K562 (cell line): ENCODE results near the gene LRRC59.

Experiments
- KDM2B ChIP-seq: fragments of 250-450 bp; sonication (Bioruptor Pico); IDR thresholded peaks from 2 replicates; pipeline ENCODE4 v1.8.0; 2021; ENCODE audit warnings: mild to moderate bottlenecking, moderate library complexity
- POLR2AphosphoS5 ChIP-seq: IDR thresholded peaks from 2 replicates; pipeline ENCODE4 v1.6.1; 2011; ENCODE audit warnings: mild to moderate bottlenecking, low read depth, low read length, moderate library complexity; ENCODE audit not compliant: control insufficient read depth, insufficient read depth
- SETDB1 ChIP-seq: IDR thresholded peaks from one replicate; pipeline ENCODE4 v1.6.1; 2012; ENCODE audit warnings: low read length, control low read depth, inconsistent platforms
- ZNF699 ChIP-seq: fragments of 250-450 bp; sonication (Bioruptor Pico); IDR thresholded peaks from 2 replicates; pipeline ENCODE4 v1.8.0; 2021; ENCODE audit warnings: mild to moderate bottlenecking, moderate library complexity; ENCODE audit not compliant: insufficient replicate concordance
- TF ChIP-seq, protein P1 (sequence below): sonication (generic); formaldehyde crosslinking; IDR thresholded peaks from 2 replicates; pipeline ENCODE4 v1.8.0; 2022; ENCODE audit warnings: missing genetic modification reagents, mild to moderate bottlenecking, borderline replicate concordance
- TF ChIP-seq, protein P2 (sequence below): fragments of 250-450 bp; sonication (Bioruptor Pico); IDR thresholded peaks from 2 replicates; pipeline ENCODE4 v1.4.0; 2020; ENCODE audit warnings: mild to moderate bottlenecking
- TF ChIP-seq, protein P3 (sequence below): sonication (generic); formaldehyde crosslinking; IDR thresholded peaks from 2 replicates; pipeline ENCODE4 v1.9.0; 2022; ENCODE audit warnings: mild to moderate bottlenecking, missing genetic modification reagents
- TF ChIP-seq, protein P4 (sequence below): fragments of 250-450 bp; sonication (Bioruptor Pico); IDR thresholded peaks from 2 replicates; pipeline ENCODE4 v1.5.0; 2022; ENCODE audit warnings: mild to moderate bottlenecking

DNA sequence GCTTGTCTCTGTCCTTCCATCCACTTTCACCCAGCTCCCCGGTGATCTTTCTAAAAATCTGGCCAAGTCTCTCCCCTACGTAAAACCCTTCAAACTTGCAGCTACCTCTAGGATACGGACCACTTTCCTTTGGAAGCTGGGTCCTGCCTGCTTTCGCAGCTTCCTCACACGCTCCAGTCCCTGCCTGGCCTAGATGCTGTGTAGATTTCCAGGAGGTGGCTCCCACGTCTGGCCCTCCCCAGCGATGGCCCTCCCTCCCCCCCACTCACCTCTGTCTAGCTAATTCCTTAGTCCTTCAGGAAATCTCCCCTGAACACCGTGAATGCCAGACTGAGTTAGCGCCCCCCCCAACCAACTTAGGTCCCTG is 579 bp upstream of the LRRC59 start:
- TF ChIP-seq KDM2B (no peak), POLR2AphosphoS5 (no peak), ZNF699 (CRISPR knock-in tag) (no peak), SETDB1 (no peak)
- TF ChIP-seq, protein P1, sequence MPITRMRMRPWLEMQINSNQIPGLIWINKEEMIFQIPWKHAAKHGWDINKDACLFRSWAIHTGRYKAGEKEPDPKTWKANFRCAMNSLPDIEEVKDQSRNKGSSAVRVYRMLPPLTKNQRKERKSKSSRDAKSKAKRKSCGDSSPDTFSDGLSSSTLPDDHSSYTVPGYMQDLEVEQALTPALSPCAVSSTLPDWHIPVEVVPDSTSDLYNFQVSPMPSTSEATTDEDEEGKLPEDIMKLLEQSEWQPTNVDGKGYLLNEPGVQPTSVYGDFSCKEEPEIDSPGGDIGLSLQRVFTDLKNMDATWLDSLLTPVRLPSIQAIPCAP (CRISPR knock-in tag) = no peak
- TF ChIP-seq, protein P2, sequence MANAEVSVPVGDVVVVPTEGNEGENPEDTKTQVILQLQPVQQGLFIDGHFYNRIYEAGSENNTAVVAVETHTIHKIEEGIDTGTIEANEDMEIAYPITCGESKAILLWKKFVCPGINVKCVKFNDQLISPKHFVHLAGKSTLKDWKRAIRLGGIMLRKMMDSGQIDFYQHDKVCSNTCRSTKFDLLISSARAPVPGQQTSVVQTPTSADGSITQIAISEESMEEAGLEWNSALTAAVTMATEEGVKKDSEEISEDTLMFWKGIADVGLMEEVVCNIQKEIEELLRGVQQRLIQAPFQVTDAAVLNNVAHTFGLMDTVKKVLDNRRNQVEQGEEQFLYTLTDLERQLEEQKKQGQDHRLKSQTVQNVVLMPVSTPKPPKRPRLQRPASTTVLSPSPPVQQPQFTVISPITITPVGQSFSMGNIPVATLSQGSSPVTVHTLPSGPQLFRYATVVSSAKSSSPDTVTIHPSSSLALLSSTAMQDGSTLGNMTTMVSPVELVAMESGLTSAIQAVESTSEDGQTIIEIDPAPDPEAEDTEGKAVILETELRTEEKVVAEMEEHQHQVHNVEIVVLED (CRISPR knock-in tag) = no peak
- TF ChIP-seq, protein P3, sequence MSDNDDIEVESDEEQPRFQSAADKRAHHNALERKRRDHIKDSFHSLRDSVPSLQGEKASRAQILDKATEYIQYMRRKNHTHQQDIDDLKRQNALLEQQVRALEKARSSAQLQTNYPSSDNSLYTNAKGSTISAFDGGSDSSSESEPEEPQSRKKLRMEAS (CRISPR knock-in tag) = no peak
- TF ChIP-seq, protein P4, sequence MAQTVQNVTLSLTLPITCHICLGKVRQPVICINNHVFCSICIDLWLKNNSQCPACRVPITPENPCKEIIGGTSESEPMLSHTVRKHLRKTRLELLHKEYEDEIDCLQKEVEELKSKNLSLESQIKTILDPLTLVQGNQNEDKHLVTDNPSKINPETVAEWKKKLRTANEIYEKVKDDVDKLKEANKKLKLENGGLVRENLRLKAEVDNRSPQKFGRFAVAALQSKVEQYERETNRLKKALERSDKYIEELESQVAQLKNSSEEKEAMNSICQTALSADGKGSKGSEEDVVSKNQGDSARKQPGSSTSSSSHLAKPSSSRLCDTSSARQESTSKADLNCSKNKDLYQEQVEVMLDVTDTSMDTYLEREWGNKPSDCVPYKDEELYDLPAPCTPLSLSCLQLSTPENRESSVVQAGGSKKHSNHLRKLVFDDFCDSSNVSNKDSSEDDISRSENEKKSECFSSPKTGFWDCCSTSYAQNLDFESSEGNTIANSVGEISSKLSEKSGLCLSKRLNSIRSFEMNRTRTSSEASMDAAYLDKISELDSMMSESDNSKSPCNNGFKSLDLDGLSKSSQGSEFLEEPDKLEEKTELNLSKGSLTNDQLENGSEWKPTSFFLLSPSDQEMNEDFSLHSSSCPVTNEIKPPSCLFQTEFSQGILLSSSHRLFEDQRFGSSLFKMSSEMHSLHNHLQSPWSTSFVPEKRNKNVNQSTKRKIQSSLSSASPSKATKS = no peak
